ENCODE data around the gene CNIH3. TPM values are rescaled to one million over a fixed set of nuclear protein-coding genes. Genes with fewer than 3 reads are reported as not detected.

The CNIH3 gene
- total and polyA plus RNA-seq, 2 donors (not counting 3 experiments of a cell fraction or from before 2014, with no cell fraction given), result 1.3 to 2.5 TPM

DNA sequence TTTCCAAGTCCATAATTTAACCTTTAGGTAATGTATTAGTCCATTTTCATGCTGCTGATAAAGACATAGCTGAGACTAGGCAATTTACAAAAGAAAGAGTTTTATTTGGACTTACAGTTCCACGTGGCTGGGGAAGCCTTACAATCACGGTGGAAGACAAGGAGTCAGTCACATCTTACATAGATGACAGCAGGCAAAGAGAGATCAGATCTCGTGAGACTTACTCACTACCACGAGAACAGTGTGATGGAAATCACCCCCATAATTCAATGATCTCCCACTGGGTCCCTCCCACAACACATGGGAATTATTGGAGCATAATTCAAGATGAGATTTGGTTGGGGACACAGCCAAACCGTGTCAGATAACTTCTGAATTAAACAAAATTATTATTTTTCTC, 44.0 kb downstream of the CNIH3 start:
- H3K4me3 ChIP-seq (replicated peaks in 1 of 3; ENCODE audit: insufficient read depth in 1 of 3, low read depth in 1 of 3, low read length in 3 of 3), result no peak overlapping the region
- no peak overlapping the region for H3K27ac ChIP-seq (ENCODE audit: insufficient read depth, low read depth, low read length)
- no peak overlapping the region for H3K9ac ChIP-seq (replicated peaks; ENCODE audit: extremely low read depth, insufficient read depth, low read length)
- intact Hi-C loops (cut with micrococcal nuclease) (no loop called here), dilution Hi-C loops (cut with MboI; ENCODE audit: extremely low pct_ligation_motif_present, low sequenced_read_pairs) (no loop called here)
- no peaks in the 10 kb centered on the region for H3K9me1 ChIP-seq (replicated peaks; ENCODE audit: control insufficient read depth, extremely low read depth, insufficient read depth, low read length)
- ChIA-PET POLR2A (no interaction called here), CTCF (no interaction called here)
- DNase-seq (ENCODE audit: low read depth, low spot score) (no peak), FAIRE-seq (no peak)
- no peaks in the 10 kb centered on the region for H3K36me3 ChIP-seq (ENCODE audit: control insufficient read depth in 2 of 2, extremely low read depth in 1 of 2, insufficient read depth in 2 of 2, low read length in 2 of 2)
- no peaks in the 10 kb centered on the region for H3K79me2 ChIP-seq (ENCODE audit: control insufficient read depth, insufficient read depth, low read length)
- no peaks in the 10 kb centered on the region for H4K20me1 ChIP-seq (replicated peaks; ENCODE audit: control insufficient read depth, extremely low read depth, insufficient read depth, low read length)
- BruUV-seq (replicated peaks), result no TSS peak
- H3K9me3 ChIP-seq (replicated peaks; ENCODE audit: control insufficient read depth, insufficient read depth, low read length), result no peaks in the 10 kb centered on the region
- H3K4me2 ChIP-seq (ENCODE audit: insufficient read depth, low read length), result no peak overlapping the region
- H3K4me1 ChIP-seq (ENCODE audit: control insufficient read depth, extremely low read depth, insufficient read depth, low read length), result no peaks in the 10 kb centered on the region
- peaks cover 8 to 12% of the 10 kb centered on the region in 2 experiments for H3K27me3 ChIP-seq (ENCODE audit: control insufficient read depth in 2 of 2, insufficient read depth in 2 of 2, low read length in 2 of 2)
- no peak overlapping the region for H2AFZ ChIP-seq (ENCODE audit: low read depth, low read length)
- no peak for TF ChIP-seq MYC (IDR thresholded peaks at IDR 0.05; ENCODE audit: low read depth, low read length)
- no peak for TF ChIP-seq POLR2AphosphoS5 (IDR thresholded peaks at IDR 0.05; ENCODE audit: insufficient read depth, low read depth, low read length)
- TF ChIP-seq, protein P1, sequence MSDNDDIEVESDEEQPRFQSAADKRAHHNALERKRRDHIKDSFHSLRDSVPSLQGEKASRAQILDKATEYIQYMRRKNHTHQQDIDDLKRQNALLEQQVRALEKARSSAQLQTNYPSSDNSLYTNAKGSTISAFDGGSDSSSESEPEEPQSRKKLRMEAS (IDR thresholded peaks at IDR 0.05; ENCODE audit: insufficient read depth, insufficient read length), result no peak
- TF ChIP-seq FOS (IDR thresholded peaks at IDR 0.05; ENCODE audit: borderline replicate concordance, insufficient read depth, low read length), result no peak
- TF ChIP-seq JUN (IDR thresholded peaks at IDR 0.05; ENCODE audit: borderline replicate concordance, insufficient read depth, insufficient read length, low read depth), result no peak
- TF ChIP-seq EZH2 (IDR thresholded peaks at IDR 0.05; ENCODE audit: borderline replicate concordance, low read depth, low read length, severe bottlenecking), result no peak
- TF ChIP-seq GATA2 (IDR thresholded peaks at IDR 0.05; ENCODE audit: insufficient read depth, insufficient read length, low read depth, low read length), result no peak
- TF ChIP-seq, protein P2, sequence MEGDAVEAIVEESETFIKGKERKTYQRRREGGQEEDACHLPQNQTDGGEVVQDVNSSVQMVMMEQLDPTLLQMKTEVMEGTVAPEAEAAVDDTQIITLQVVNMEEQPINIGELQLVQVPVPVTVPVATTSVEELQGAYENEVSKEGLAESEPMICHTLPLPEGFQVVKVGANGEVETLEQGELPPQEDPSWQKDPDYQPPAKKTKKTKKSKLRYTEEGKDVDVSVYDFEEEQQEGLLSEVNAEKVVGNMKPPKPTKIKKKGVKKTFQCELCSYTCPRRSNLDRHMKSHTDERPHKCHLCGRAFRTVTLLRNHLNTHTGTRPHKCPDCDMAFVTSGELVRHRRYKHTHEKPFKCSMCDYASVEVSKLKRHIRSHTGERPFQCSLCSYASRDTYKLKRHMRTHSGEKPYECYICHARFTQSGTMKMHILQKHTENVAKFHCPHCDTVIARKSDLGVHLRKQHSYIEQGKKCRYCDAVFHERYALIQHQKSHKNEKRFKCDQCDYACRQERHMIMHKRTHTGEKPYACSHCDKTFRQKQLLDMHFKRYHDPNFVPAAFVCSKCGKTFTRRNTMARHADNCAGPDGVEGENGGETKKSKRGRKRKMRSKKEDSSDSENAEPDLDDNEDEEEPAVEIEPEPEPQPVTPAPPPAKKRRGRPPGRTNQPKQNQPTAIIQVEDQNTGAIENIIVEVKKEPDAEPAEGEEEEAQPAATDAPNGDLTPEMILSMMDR (IDR thresholded peaks at IDR 0.05; ENCODE audit: extremely low read depth in 1 of 2, insufficient read depth in 1 of 2, low read depth in 1 of 2, low read length in 2 of 2), result no peak
- TF ChIP-seq POLR2A (IDR thresholded peaks at IDR 0.05; ENCODE audit: low read depth, low read length), result no peak

Measured in endothelial cell of umbilical vein (primary cell).